HG03558 (cell line): Measurements from ENCODE around the gene ANKH.

Source experiments
- ATAC-seq: cut with Tn5 transposase; IDR thresholded peaks from one replicate; pipeline ENCODE4 v1.9.1; 2021; ENCODE audit warnings: moderate number of reproducible peaks; ENCODE audit not compliant: unreplicated experiment; ENCODE audit errors: extremely low read depth

The ANKH gene

DNA sequence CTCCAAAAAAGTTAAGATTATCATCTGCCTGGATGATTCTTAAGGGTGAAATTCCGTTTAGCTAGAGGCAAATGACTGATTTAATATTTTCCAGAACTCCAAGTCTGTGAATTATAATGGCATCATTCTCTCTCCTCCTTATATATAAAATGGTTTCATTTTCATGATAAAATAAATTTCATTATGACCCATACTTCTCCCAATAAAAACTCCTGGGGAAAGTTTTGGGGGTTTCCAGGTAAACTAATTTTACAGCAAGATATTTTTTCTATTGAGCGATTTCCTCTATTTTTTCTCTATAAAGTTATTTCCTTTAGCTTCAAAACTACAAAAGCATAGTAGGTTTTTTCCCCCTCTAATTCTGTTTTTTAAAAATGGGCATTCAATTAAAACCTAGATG, 214.7 kb downstream of the ANKH start:
- ATAC-seq: no peak

DNA sequence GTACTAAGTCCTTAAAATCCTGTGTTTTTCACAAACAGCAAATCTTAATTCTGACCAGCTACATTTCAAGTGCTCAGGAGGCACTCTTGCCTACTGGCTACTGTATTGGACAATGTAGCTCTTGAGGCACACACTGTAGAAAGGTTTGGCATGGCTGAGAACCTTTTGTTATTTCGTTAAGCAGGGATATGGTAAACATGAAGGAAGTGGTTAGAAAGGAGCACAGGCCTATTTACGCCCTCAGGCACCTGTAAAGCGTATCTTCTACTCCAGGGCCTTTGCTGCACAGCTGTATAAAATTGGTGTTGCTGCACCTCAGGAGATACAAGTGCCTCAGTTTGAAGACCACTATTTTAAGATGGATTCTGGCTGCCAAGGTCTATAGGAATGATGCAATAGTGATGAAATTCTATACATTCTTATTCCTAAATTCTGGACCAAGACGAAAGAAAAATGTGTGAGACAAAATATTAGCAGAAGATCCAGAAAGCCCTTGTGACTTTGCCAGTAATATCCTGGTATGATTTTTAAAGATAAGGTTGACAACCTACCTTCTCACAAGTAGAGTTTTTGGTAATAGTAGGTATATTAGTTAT, 216.3 kb downstream of the ANKH start:
- ATAC-seq: no peak
